ENCODE results near the gene POLRMT.
"Not testable (repeated sequence)": the region's sequence is repeated elsewhere in the genome, so short reads cannot be mapped to it uniquely, and the experiment has no call there.

POLRMT gene

DNA sequence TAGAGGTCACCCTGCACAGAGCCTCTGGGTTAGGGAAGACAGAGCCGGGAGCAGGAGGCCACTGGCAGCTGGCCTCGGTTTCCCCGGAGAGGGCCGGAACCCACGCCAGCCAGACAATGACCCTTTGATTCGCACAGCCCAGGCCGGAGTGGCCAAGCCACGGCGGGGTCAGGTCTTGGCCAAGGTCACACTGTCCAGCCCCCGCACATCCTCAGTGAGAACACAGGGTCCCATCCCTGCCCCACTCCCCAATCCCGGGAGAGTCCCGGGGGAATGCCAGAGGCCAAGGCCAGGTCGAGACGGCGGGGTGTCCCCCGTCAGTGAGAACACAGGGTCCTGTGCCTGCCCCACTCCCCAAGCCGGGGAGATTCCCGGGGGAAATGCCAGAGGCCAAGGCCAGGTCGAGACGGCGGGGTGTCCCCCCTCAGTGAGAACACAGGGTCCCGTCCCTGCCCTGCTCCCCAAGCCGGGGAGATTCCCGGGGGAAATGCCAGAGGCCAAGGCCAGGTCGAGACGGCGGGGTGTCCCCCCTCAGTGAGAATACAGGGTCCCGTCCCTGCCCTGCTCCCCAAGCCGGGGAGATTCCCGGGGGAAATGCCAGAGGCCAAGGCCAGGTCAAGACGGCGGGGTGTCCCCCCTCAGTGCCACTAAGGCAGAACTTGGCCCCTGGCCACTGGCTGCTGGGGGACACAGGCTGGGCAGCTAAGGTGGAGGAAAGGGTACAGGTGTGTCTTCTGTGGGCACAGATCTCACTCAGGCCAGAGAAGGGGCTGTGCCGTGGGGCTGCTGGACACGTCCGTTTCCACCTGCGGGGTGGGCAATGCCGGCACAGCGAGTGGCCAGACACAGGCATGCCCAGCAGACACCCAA is 41.2 kb upstream of the POLRMT start:
- no peaks in the 10 kb centered on the region for H3K36me3 ChIP-seq (ENCODE audit: insufficient read depth, low read length)
- H3K9me3 ChIP-seq (ENCODE audit: control insufficient read depth, insufficient read depth, low read length) = no peaks in the 10 kb centered on the region
- peaks cover 4% of the 10 kb centered on the region; the same call in 1 of the 2 replicates for H3K4me1 ChIP-seq (ENCODE audit: insufficient read depth, low read length)
- H3K9ac ChIP-seq (ENCODE audit: low read depth, low read length) = no peak overlapping the region

DNA sequence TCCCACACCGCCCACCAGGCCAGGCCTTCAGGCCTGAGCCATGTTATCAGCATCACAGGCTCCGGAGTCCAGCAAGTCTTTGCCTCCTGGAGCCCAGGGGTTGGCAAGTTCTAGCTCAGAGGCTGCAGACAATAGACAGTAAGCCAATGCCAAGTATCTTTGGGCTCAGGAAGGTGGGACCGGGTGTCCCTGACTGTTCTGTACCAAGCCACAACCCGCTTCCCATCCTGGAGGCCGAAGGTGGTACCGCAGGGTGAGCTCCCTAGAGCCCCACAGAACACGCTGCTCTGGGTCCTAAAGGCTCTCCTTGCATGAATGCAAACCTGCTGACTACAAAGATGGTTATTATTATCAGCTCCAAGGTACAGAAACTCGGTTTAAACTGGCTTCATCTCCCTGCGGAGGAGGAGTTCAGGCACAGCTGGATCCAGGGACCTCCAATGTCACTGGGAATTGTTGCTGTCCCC is 37.3 kb upstream of the POLRMT start:
- Histone ChIP-seq H3K36me3 (ENCODE audit: insufficient read depth, low read length) (no peaks in the 10 kb centered on the region), H3K4me1 (ENCODE audit: insufficient read depth, low read length) (no peaks in the 10 kb centered on the region), H3K9ac (ENCODE audit: low read depth, low read length) (no peak overlapping the region), H3K9me3 (ENCODE audit: control insufficient read depth, insufficient read depth, low read length) (no peaks in the 10 kb centered on the region)

DNA sequence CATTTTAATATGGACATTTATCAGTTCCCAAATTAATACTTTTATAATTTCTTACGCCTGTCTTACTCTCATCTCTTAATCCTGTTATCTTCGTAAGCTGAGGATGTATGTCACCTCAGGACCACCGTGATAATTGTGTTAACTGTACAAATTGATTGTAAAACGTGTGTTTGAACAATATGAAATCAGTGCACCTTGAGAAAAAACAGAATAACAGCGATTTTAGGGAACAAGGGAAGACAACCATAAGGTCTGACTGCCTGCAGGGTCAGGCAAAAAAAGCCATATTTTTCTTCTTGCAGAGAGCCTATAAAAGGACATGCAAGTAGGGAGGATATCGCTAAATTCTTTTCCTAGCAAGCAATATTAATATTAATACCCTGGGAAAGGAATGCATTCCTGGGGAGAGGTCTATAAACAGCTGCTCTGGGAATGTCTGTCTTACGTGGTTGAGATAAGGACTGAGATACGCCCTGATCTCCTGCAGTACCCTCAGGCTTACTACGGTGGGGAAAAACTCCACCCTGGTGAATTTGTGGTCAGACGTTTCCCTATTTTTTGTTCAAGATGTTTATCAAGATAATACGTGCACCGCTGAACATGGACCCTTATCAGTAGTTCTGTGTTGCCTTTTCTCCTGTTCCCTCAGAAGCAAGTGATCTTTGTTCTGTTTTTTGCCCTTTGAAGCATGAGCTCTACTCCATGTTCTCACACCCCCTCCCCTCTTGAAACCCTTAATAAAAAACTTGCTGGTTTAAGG is 35.5 kb upstream of the POLRMT start:
- H3K9me3 ChIP-seq (ENCODE audit: control insufficient read depth, insufficient read depth, low read length); H3K9ac ChIP-seq (ENCODE audit: low read depth, low read length); H3K4me1 ChIP-seq (ENCODE audit: insufficient read depth, low read length); H3K36me3 ChIP-seq (ENCODE audit: insufficient read depth, low read length): not testable (repeated sequence)

DNA sequence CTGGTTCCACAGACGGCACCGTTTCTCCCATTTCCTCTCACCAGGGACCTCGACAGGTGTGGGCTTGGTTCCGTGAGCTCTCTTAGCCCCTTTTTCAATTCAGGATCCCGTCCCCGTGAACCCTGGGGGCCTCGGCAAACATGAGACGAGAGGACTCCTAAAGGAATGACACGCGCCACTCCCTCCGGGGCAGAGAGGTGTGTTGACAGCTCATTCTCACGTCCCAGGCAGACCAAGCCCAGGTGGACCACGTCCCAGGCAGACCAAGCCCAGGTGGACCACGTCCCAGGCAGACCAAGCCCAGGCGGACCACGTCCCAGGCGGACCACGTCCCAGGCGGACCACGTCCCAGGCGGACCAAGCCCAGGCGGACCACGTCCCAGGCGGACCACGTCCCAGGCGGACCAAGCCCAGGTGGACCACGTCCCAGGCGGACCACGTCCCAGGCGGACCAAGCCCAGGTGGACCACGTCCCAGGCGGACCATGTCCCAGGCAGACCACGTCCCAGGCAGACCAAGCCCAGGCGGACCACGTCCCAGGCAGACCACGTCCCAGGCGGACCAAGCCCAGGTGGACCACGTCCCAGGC is 33.7 kb upstream of the POLRMT start:
- H3K36me3 ChIP-seq (ENCODE audit: insufficient read depth, low read length); H3K9me3 ChIP-seq (ENCODE audit: control insufficient read depth, insufficient read depth, low read length); H3K9ac ChIP-seq (ENCODE audit: low read depth, low read length); H3K4me1 ChIP-seq (ENCODE audit: insufficient read depth, low read length): not testable (repeated sequence)

DNA sequence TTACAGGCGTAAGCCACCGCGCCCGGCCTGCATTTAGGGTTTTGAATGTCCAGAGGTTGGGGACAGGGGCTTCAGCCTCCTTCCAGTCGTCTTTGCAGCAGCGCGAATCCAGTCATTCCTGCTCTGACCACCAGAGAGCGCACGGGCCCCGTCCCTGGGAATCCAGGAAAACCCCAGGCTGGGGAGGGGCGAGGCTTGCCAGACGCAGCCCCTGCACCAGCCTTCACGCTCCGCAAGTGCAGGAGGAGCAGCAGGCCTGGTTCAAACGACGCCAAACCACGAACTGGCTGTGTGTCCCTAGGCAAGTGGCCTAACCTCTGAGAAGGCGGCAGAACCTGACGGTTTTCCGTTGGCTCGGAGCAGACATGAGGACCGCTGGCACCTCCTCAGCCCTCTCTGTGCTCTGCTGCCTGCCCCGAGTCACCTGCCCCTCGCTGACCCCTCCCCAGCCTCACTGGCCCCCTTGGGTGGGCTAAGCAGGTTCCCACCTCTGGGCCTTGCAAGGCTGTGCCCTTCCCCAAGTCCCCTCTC is 31.6 kb upstream of the POLRMT start:
- Histone ChIP-seq H3K9ac (ENCODE audit: low read depth, low read length) (no peak overlapping the region), H3K36me3 (ENCODE audit: insufficient read depth, low read length) (no peaks in the 10 kb centered on the region), H3K4me1 (ENCODE audit: insufficient read depth, low read length) (no peaks in the 10 kb centered on the region), H3K9me3 (ENCODE audit: control insufficient read depth, insufficient read depth, low read length) (no peaks in the 10 kb centered on the region)

DNA sequence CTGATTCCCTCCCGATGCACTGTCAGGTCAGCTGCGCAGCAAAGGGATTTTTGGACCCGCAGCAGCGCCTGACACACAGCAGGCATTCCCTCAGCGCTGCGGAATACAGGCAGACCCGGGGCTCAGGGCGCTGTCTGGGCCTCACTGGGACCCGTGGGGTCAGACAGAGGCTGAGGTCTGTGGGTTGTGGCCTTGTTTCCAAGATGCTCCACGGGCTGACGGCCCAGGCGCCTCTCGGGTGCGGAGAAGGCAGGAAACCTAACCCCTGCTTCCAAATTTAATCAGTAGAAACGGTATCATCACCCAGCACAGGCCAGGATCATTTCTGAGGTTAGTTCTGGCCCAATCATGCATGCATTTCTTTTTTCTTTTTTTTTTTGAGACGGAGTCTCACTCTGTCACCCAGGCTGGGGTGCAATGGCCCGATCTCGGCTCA is 30.4 kb upstream of the POLRMT start:
- Histone ChIP-seq H3K4me1 (ENCODE audit: insufficient read depth, low read length) (no peaks in the 10 kb centered on the region), H3K9me3 (ENCODE audit: control insufficient read depth, insufficient read depth, low read length) (no peaks in the 10 kb centered on the region), H3K9ac (ENCODE audit: low read depth, low read length) (peak overlapping the region; percentile 82; the same call in 1 of the 2 replicates), H3K36me3 (ENCODE audit: insufficient read depth, low read length) (no peaks in the 10 kb centered on the region; the same call in 1 of the 2 replicates)

DNA sequence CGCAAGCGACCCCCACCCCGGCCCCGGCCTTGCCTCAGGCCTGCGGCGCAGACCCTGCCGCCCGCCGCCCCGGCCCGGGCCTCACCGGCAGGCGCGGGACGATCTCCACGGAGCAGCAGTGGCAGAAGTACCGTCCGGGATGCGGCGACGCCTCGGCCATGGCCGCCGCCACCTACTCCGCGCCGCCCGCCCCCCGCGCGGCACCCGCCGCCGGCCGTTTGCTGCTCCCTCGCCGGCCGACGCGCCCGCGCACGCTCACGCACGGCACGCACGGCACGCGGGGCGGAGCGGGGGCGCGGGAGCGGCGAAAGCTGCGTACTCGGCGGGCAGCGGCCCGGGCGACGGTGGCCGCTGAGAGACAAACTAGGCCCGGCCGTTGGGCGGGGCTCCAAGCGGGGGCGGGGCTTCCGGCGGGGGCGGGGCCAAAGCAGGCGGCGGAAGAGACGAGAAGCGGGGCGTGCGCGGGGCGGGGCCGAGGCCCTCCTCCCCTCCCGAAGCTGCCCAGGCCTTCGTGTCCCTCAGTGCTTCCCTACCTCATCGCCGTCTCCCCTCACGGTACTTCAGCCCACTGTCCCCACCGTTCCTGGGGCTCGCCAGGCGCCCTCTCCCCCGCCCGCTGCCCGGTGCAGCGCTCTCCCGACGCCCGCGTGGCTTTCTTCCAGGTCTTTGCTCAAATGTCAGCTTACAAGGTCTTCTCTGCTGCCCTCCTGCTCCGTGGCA is 29.8 kb upstream of the POLRMT start, which contains the start of gene RNF126:
RNF126 (minus strand) TSS at position 253 of the 720 bp plus-strand sequence; CDS start at position 160, 93 bp downstream.
- no peaks in the 10 kb centered on the region; the same call in 1 of the 2 replicates for H3K36me3 ChIP-seq (ENCODE audit: insufficient read depth, low read length)
- no peaks in the 10 kb centered on the region for H3K9me3 ChIP-seq (ENCODE audit: control insufficient read depth, insufficient read depth, low read length)
- H3K9ac ChIP-seq (ENCODE audit: low read depth, low read length) = peak within 1 kb of the TSS; percentile 90
- H3K4me1 ChIP-seq (ENCODE audit: insufficient read depth, low read length) = no peaks in the 10 kb centered on the region

DNA sequence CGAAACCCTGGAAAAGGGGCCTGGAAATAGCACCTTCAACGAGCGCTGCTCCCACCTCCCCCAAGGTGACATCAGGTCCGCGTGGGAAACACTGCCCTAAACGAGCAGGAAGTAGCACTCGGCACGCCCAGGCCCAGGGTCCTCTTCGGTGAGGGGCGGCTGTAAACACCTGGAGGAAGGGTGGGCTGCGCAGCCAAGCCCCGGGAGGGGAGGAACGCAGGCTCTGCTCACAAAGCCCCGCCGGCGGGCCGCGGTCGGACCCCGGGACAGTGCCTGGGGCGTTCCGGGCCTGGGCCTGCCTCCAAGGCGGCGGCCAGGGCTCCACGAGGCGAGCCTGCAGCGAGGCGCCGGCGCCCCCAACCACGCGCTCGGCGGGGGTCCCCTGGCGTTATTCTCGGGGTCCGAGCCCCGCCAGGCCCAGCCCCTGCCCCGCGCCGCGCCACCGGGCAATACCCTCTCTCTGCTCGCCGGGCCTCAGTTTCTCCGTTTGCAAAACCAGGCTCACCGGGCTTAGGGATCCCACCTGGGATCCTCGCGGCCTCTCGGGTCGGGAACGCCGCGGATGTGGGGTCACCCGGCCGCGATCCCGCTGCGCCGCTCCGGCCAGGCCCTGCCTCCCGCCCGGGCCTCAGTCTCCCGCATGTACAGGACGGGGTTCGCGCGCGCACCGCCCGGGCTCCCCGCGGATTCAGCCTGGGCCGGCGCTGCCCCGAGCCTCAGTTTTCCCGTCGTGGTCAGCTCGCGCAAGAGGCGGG is 29.0 kb upstream of the POLRMT start:
- no peaks in the 10 kb centered on the region for H3K4me1 ChIP-seq (ENCODE audit: insufficient read depth, low read length)
- no peaks in the 10 kb centered on the region for H3K9me3 ChIP-seq (ENCODE audit: control insufficient read depth, insufficient read depth, low read length)
- H3K36me3 ChIP-seq (ENCODE audit: insufficient read depth, low read length) = no peaks in the 10 kb centered on the region; the same call in 1 of the 2 replicates
- H3K9ac ChIP-seq (ENCODE audit: low read depth, low read length) = peak overlapping the region; percentile 90

DNA sequence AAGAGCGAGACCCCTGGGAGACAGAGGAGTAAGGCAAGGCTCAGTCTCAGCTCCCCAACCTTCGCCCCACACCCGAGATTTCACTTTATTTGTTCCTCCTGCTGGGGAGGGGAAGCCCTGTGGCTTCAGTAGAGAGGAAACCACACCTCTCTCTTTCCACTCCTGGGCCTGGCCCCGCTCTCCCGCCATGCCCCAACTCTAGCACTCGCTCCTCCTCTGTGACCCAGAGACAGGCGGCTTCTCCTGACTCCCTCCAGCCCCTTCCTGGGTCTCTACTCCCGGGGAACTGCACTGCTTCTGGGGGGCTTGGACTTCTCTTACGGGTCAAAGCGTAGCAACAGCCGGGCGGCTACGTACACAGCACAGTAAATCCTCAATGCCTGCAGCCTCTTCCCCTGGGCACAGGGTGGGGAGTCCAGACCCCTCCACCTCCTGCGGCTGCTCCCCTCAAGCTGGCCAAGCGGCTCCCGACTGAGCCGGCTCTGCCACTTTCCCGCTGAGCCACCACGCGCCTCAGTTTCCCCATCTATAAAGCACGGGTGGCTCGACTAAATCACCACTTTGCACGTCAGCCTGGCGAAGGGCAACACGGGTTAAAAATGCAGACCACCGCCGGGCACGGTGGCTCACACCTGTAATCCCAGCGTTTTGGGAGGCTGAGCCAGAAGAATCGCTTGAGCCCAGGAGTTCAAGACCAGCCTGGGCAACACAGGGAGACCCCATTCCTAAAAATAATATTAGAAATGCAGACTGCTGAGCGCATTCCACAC is 28.3 kb upstream of the POLRMT start:
- Histone ChIP-seq H3K9me3 (ENCODE audit: control insufficient read depth, insufficient read depth, low read length) (no peaks in the 10 kb centered on the region), H3K9ac (ENCODE audit: low read depth, low read length) (peak overlapping the region; percentile 90), H3K4me1 (ENCODE audit: insufficient read depth, low read length) (no peaks in the 10 kb centered on the region), H3K36me3 (ENCODE audit: insufficient read depth, low read length) (no peaks in the 10 kb centered on the region; the same call in 1 of the 2 replicates)

DNA sequence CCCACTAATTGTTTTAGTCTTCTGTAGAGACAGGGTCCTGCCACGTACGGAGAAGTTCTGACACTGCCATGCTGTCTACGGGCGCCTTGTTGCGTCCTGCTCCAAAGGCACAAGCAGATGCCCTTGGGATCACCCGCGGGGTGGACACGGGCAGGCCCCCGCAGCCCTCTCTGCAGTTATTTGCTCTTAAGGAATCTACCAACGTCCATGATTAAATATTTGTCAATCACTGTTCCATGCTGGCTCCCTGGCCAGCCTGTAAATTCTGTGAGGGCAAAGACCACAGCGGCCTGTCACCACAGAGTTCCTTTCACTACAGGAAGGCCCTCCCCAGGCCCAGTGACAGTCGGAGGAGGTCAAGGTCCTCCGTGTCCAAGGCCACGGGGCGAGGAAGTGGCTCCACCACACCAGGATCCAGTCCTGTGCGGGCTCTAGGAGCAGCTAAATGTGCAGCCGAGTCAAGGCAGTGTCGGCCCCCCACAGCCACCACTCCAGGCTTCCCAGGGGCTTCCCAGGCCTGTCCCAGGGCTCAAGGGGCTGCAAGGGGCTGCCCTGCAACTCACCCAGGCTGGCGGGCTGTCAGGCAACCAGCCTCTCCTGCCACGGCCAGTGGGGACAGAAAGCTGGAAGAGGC is 27.6 kb upstream of the POLRMT start:
- Histone ChIP-seq H3K9me3 (ENCODE audit: control insufficient read depth, insufficient read depth, low read length) (no peaks in the 10 kb centered on the region), H3K36me3 (ENCODE audit: insufficient read depth, low read length) (no peaks in the 10 kb centered on the region; the same call in 1 of the 2 replicates), H3K4me1 (ENCODE audit: insufficient read depth, low read length) (no peaks in the 10 kb centered on the region), H3K9ac (ENCODE audit: low read depth, low read length) (peak overlapping the region; percentile 90; the same call in 1 of the 2 replicates)

DNA sequence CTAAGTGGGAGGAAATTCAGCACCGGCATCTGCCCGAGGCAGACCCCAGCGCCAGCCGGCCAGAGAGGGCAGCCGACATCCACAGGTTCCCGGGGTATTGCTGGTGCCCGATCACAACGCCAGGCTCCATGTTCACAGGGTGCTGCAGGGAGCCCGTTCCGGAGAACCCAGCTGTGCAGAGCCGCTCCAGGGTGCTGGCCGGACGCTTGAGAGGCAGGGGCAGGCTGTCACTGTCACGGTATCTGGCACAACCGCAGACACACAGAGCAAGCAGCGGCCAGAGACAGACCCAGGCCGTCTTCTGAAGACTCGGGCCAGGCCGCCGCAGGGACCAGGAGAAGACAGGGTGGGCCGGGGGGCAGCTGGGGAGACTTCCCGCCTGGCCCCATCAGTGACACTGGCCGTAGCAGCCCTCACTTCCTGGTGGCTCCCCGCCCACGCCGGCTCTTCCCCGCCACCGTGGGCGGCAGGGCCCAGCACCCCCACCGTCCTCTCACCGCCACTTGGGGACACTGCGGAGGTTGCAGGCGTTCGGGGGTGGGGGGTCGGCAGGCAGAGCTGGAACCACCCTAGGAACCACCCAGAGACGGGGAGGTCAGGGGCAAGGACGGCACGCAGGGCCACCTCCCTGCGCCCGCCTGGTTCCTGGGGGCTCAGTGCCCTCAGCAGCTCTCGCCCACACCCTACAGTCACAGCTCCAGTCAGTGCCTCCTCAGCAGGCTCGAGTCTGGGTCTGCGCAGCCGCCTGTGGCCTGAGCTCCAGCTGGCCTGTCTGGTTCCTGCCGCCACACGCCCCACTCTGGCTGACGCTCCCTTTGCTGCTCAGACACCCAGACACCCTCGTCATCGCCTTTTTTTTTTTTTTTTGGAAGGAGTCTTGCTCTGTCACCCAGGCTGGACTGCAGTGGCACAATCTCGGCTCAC is 25.8 kb upstream of the POLRMT start:
- no peaks in the 10 kb centered on the region for H3K9me3 ChIP-seq (ENCODE audit: control insufficient read depth, insufficient read depth, low read length)
- H3K36me3 ChIP-seq (ENCODE audit: insufficient read depth, low read length) = no peaks in the 10 kb centered on the region; the same call in 1 of the 2 replicates
- no peaks in the 10 kb centered on the region for H3K4me1 ChIP-seq (ENCODE audit: insufficient read depth, low read length)
- H3K9ac ChIP-seq (ENCODE audit: low read depth, low read length) = no peak overlapping the region
